H9 (cell line): ENCODE measurements around the gene ALDH1L1. TPM values are rescaled to one million over a fixed set of nuclear protein-coding genes. Genes with fewer than 3 reads are reported as not detected.
"Not testable (repeated sequence)": the region's sequence is repeated elsewhere in the genome, so short reads cannot be mapped to it uniquely, and the experiment has no call there.

Source experiments
- DNase-seq: peaks from one replicate; pipeline ENCODE4 v3.0.0-alpha.2; 2017
- H2AFZ ChIP-seq: one replicate; pipeline ENCODE4 v1.6.1; 2013; ENCODE audit warnings: mild to moderate bottlenecking, low read length, control low read depth, moderate library complexity
- H2AK5ac ChIP-seq: 2 replicates; pipeline ENCODE4 v1.6.1; 2013; ENCODE audit warnings: low read length, control low read depth, mixed read lengths; ENCODE audit not compliant: insufficient read length
- H2BK120ac ChIP-seq: one replicate; pipeline ENCODE4 v1.6.1; 2013; ENCODE audit warnings: low read depth, mild to moderate bottlenecking, low read length, control low read depth, inconsistent platforms; ENCODE audit not compliant: poor library complexity, severe bottlenecking
- H2BK12ac ChIP-seq: 2 replicates; pipeline ENCODE4 v1.6.1; 2013; ENCODE audit warnings: low read length, control low read depth, mixed read lengths, low read depth; ENCODE audit not compliant: insufficient read length
- H2BK15ac ChIP-seq: 2 replicates; pipeline ENCODE4 v1.6.1; 2013; ENCODE audit warnings: low read depth, low read length, control low read depth
- H2BK20ac ChIP-seq: one replicate; pipeline ENCODE4 v1.6.1; 2013; ENCODE audit warnings: low read depth, mild to moderate bottlenecking, low read length, control low read depth, inconsistent platforms; ENCODE audit not compliant: poor library complexity, severe bottlenecking
- H2BK5ac ChIP-seq: 2 replicates; pipeline ENCODE4 v1.6.1; 2013; ENCODE audit warnings: low read length, control low read depth, mixed read lengths; ENCODE audit not compliant: insufficient read length
- H3K14ac ChIP-seq: 2 replicates; pipeline ENCODE4 v1.6.1; 2013; ENCODE audit warnings: low read length, control low read depth; ENCODE audit not compliant: insufficient read depth
- H3K18ac ChIP-seq: 2 replicates; pipeline ENCODE4 v1.6.1; 2013; ENCODE audit warnings: low read depth, mild to moderate bottlenecking, mixed read lengths, low read length, control low read depth; ENCODE audit not compliant: insufficient read length
- H3K23ac ChIP-seq: 2 replicates; pipeline ENCODE4 v1.6.1; 2013; ENCODE audit warnings: low read length, control low read depth, mixed read lengths, low read depth; ENCODE audit not compliant: insufficient read length
- H3K23me2 ChIP-seq: 2 replicates; pipeline ENCODE4 v1.6.1; 2013; ENCODE audit warnings: low read depth, mild to moderate bottlenecking, mixed read lengths, low read length, control low read depth; ENCODE audit not compliant: insufficient read length, poor library complexity, severe bottlenecking
- H3K27ac ChIP-seq: 2 replicates; pipeline ENCODE4 v1.5.1; 2013; ENCODE audit warnings: low read length, control low read depth, mixed read lengths, low read depth; ENCODE audit not compliant: insufficient read length
- H3K27me3 ChIP-seq: 2 replicates; pipeline ENCODE4 v1.6.1; 2013; ENCODE audit warnings: low read length, control low read depth, inconsistent platforms; ENCODE audit not compliant: insufficient read depth
- H3K4ac ChIP-seq: 2 replicates; pipeline ENCODE4 v1.6.1; 2013; ENCODE audit warnings: low read depth, mild to moderate bottlenecking, control low read depth, inconsistent platforms, low read length, moderate library complexity
- H3K4me1 ChIP-seq: 2 replicates; pipeline ENCODE4 v1.6.1; 2013; ENCODE audit warnings: low read length, control low read depth, inconsistent platforms; ENCODE audit not compliant: insufficient read depth
- H3K4me2 ChIP-seq: 2 replicates; pipeline ENCODE4 v1.6.1; 2013; ENCODE audit warnings: low read length, control low read depth, mixed read lengths; ENCODE audit not compliant: insufficient read length, insufficient read depth
- H3K56ac ChIP-seq: 2 replicates; pipeline ENCODE4 v1.6.1; 2013; ENCODE audit warnings: low read depth, mild to moderate bottlenecking, mixed read lengths, low read length, control low read depth; ENCODE audit not compliant: insufficient read length
- H3K79me1 ChIP-seq: 2 replicates; pipeline ENCODE4 v1.6.1; 2013; ENCODE audit warnings: low read depth, mild to moderate bottlenecking, moderate library complexity, low read length, control low read depth, inconsistent platforms; ENCODE audit not compliant: insufficient read depth, poor library complexity, severe bottlenecking
- H3K79me2 ChIP-seq: 2 replicates; pipeline ENCODE4 v1.6.1; 2013; ENCODE audit warnings: low read length, control low read depth, inconsistent platforms; ENCODE audit not compliant: insufficient read depth
- H3K9ac ChIP-seq: 2 replicates; pipeline ENCODE4 v1.6.1; 2013; ENCODE audit warnings: low read length, control low read depth, mixed read lengths; ENCODE audit not compliant: insufficient read length; ENCODE audit errors: extremely low read depth
- H3K9me3 ChIP-seq: one replicate; pipeline ENCODE4 v1.6.1; 2013; ENCODE audit warnings: low read depth, low read length, inconsistent platforms; ENCODE audit not compliant: control insufficient read depth
- H3T11ph ChIP-seq: one replicate; pipeline ENCODE4 v1.6.1; 2013; ENCODE audit warnings: mild to moderate bottlenecking, low read length, control low read depth, inconsistent platforms
- H4K20me1 ChIP-seq: one replicate; pipeline ENCODE4 v1.6.1; 2013; ENCODE audit not compliant: control insufficient read depth, insufficient read length, insufficient read depth
- H4K5ac ChIP-seq: 2 replicates; pipeline ENCODE4 v1.6.1; 2013; ENCODE audit warnings: low read depth, mild to moderate bottlenecking, mixed read lengths, low read length, control low read depth; ENCODE audit not compliant: insufficient read length
- H4K8ac ChIP-seq: replicated peaks from 2 replicates; pipeline ENCODE4 v1.6.1; 2013; ENCODE audit warnings: low read length, control low read depth, mixed read lengths, low read depth; ENCODE audit not compliant: insufficient read length
- H4K91ac ChIP-seq: 2 replicates; pipeline ENCODE4 v1.6.1; 2013; ENCODE audit warnings: low read depth, mild to moderate bottlenecking, moderate library complexity, mixed read lengths, low read length, control low read depth; ENCODE audit not compliant: insufficient read length
- H3K27ac Mint-ChIP-seq, 3 experiments: 2 replicates in 2 of 3; 3 replicates in 1 of 3; pipeline ENCODE4 v1.8.0; 2020 to 2021; ENCODE audit warnings: mixed read lengths in 3 of 3, mild to moderate bottlenecking in 1 of 3, moderate library complexity in 1 of 3
- H3K27me3 Mint-ChIP-seq: 2 replicates; pipeline ENCODE4 v1.8.0; 2021; ENCODE audit warnings: low read depth, mild to moderate bottlenecking, moderate library complexity, mixed read lengths
- H3K36me3 Mint-ChIP-seq, 3 experiments: 2 replicates in 2 of 3; 3 replicates in 1 of 3; pipeline ENCODE4 v1.8.0; 2020 to 2021; ENCODE audit warnings: low read depth in 3 of 3, mixed read lengths in 3 of 3; ENCODE audit not compliant: insufficient read depth in 1 of 3
- H3K4me1 Mint-ChIP-seq, 2 experiments: 2 replicates each; pipeline ENCODE4 v1.8.0; 2020; ENCODE audit warnings: mixed read lengths in 2 of 2
- H3K4me3 Mint-ChIP-seq, 2 experiments: 2 replicates in 1 of 2; 3 replicates in 1 of 2; pipeline ENCODE4 v1.8.0; 2020 to 2021; ENCODE audit warnings: mild to moderate bottlenecking in 2 of 2, mixed read lengths in 2 of 2, moderate library complexity in 1 of 2
- H3K9me3 Mint-ChIP-seq, 2 experiments: 2 replicates in 1 of 2; 3 replicates in 1 of 2; pipeline ENCODE4 v1.8.0; 2020; ENCODE audit warnings: mild to moderate bottlenecking in 2 of 2, mixed read lengths in 2 of 2, moderate library complexity in 1 of 2
- WGBS: extraction: QIAGEN DNeasy Blood & Tissue Kit; methylation state at CpG from one replicate; pipeline ENCODE4 v1.1.7; 2013; ENCODE audit warnings: missing lambda C conversion rate, low lambda C conversion rate, mixed read lengths; ENCODE audit not compliant: insufficient read length; ENCODE audit errors: extremely low coverage; 5-methylcytosine and 5-hydroxymethylcytosine counted together
- total RNA-seq: library from RNA; stranded (reverse); gene quantifications from 2 replicates; pipeline ENCODE4 v1.2.1, GENCODE V29; 2021
- TF ChIP-seq, protein P1 (sequence below): fragments of 200-600 bp; sonication (generic); conservative IDR thresholded peaks from 3 replicates; pipeline ENCODE4 v1.8.0; 2021; ENCODE audit warnings: antibody characterized with exemption, mild to moderate bottlenecking

Gene ALDH1L1
- total RNA-seq, 1 experiment from 2014 or later: 0.90 TPM

DNA sequence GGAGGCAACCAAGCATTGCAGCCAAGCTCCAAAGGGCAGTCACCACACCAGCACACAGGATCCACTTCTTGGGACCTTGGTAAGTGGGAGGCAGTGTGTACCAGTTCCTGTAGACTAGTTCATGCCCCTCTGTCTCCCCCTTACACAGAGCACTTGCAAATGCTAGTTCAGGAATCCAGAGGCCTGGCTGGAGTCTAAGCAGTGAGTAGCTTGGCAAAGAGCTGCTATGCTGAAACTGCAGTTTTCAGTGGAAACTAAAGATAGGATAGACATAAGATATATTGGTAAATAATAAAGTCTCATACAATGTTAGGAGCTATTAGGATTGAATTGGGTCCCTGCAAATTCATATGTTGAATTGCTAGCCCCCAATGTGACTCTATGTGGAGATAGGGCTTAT is 82.6 kb downstream of the ALDH1L1 start:
- Histone ChIP-seq H3K9me3 (peaks cover 15% of the 10 kb centered on the region), H2BK120ac (no peak overlapping the region), H3T11ph (no peak overlapping the region), H3K4me1 (no peaks in the 10 kb centered on the region), H4K91ac (no peak overlapping the region), H2BK20ac (no peak overlapping the region), H2BK15ac (no peak overlapping the region), H3K4me2 (no peak overlapping the region), H3K27me3 (no peaks in the 10 kb centered on the region), H3K14ac (no peak overlapping the region), H4K8ac (no peak overlapping the region), H3K23ac (no peak overlapping the region), H2BK12ac (no peak overlapping the region), H3K18ac (no peak overlapping the region), H3K9ac (no peak overlapping the region), H2AK5ac (no peak overlapping the region), H3K4ac (no peak overlapping the region), H3K23me2 (no peaks in the 10 kb centered on the region), H4K5ac (no peak overlapping the region), H3K56ac (no peak overlapping the region), H3K79me2 (no peaks in the 10 kb centered on the region), H2AFZ (no peak overlapping the region), H3K79me1 (no peaks in the 10 kb centered on the region), H4K20me1 (no peaks in the 10 kb centered on the region), H3K27ac (no peak overlapping the region), H2BK5ac (no peak overlapping the region)
- Mint-ChIP-seq H3K4me3 (no peak overlapping the region), H3K4me1 (no peaks in the 10 kb centered on the region), H3K27me3 (no peaks in the 10 kb centered on the region; the same call in 1 of the 2 replicates), H3K9me3 (peaks cover 36 to 41% of the 10 kb centered on the region in 2 experiments), H3K27ac (no peak overlapping the region), H3K36me3 (peaks cover 7 to 21% (median 15%) of the 10 kb centered on the region in 3 experiments; a peak in 6 of 7 replicates)
- TF ChIP-seq, protein P1, sequence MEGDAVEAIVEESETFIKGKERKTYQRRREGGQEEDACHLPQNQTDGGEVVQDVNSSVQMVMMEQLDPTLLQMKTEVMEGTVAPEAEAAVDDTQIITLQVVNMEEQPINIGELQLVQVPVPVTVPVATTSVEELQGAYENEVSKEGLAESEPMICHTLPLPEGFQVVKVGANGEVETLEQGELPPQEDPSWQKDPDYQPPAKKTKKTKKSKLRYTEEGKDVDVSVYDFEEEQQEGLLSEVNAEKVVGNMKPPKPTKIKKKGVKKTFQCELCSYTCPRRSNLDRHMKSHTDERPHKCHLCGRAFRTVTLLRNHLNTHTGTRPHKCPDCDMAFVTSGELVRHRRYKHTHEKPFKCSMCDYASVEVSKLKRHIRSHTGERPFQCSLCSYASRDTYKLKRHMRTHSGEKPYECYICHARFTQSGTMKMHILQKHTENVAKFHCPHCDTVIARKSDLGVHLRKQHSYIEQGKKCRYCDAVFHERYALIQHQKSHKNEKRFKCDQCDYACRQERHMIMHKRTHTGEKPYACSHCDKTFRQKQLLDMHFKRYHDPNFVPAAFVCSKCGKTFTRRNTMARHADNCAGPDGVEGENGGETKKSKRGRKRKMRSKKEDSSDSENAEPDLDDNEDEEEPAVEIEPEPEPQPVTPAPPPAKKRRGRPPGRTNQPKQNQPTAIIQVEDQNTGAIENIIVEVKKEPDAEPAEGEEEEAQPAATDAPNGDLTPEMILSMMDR: no peak
- DNase-seq: no peak

DNA sequence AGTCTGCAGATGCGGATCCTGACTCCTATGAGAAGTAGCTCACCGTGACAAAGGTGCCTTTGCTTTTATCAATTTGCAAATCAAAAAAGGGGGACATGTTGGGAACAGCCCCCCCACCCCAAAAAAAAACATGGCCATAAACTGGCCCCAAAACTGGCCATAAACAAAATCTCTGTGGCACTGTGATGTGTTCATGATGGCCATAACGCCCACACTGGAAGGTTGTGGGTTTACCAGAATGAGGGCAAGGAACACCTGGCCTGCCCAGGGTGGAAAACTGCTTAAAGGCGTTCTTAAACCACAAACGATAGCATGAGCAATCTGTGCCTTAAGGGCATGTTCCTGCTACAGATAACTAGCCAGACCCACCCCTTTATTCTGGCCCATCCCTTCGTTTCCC is 84.1 kb downstream of the ALDH1L1 start:
- H3K27ac ChIP-seq, H3K4me1 ChIP-seq, H3K27me3 ChIP-seq, H2AFZ ChIP-seq, H4K8ac ChIP-seq, H3K79me1 ChIP-seq, H3K27me3 Mint-ChIP-seq, H3K4me2 ChIP-seq, H3K4ac ChIP-seq, H2AK5ac ChIP-seq, DNase-seq, H3K23me2 ChIP-seq, H3K9ac ChIP-seq, H2BK120ac ChIP-seq, H3K4me1 Mint-ChIP-seq, H3K56ac ChIP-seq, H3K27ac Mint-ChIP-seq, H4K91ac ChIP-seq, H4K5ac ChIP-seq, H4K20me1 ChIP-seq, H3K4me3 Mint-ChIP-seq, H3K18ac ChIP-seq, H3T11ph ChIP-seq, H3K79me2 ChIP-seq, H2BK15ac ChIP-seq, H2BK12ac ChIP-seq, H3K23ac ChIP-seq, H3K14ac ChIP-seq, H2BK20ac ChIP-seq, H2BK5ac ChIP-seq: not testable (repeated sequence)
- Mint-ChIP-seq H3K36me3 (peaks cover 19 to 36% (median 29%) of the 10 kb centered on the region in 3 experiments), H3K9me3 (peaks cover 50 to 56% of the 10 kb centered on the region in 2 experiments)
- no CpG with 5 or more reads among the region's 6 CpGs for WGBS
- peaks cover 16% of the 10 kb centered on the region for H3K9me3 ChIP-seq
